Measurements from ENCODE around the gene KIF26A.

DNA sequence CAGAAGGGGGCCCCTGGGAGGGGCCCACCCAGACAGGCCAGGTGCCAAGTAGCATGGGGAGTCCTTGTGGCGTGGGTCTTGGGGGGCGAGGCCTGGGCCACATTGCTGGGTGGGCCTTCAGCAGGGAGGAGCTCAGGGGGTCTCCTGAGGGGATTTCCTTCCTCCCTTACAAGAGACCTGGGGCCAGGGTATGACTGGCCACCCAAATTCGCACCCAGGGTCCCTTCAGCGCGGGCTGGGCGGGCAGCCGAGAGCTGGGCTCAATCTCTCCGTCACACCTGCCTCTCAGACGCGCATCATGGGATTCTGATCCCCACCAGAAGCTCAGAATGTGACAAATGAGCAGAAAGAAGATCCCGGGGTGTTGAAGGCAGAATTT lies 72.4 kb downstream of the KIF26A start:
- TF ChIP-seq, protein P1, sequence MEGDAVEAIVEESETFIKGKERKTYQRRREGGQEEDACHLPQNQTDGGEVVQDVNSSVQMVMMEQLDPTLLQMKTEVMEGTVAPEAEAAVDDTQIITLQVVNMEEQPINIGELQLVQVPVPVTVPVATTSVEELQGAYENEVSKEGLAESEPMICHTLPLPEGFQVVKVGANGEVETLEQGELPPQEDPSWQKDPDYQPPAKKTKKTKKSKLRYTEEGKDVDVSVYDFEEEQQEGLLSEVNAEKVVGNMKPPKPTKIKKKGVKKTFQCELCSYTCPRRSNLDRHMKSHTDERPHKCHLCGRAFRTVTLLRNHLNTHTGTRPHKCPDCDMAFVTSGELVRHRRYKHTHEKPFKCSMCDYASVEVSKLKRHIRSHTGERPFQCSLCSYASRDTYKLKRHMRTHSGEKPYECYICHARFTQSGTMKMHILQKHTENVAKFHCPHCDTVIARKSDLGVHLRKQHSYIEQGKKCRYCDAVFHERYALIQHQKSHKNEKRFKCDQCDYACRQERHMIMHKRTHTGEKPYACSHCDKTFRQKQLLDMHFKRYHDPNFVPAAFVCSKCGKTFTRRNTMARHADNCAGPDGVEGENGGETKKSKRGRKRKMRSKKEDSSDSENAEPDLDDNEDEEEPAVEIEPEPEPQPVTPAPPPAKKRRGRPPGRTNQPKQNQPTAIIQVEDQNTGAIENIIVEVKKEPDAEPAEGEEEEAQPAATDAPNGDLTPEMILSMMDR (IDR thresholded peaks at IDR 0.05), result no peak
- TF ChIP-seq POLR2A (IDR thresholded peaks at IDR 0.05), result no peak

Measured in prostate gland (tissue), 2 donors.